Measurements from ENCODE around the gene ZNF133. TPM values are rescaled to one million over a fixed set of nuclear protein-coding genes. Genes with fewer than 3 reads are reported as not detected.
A peak's percentile ranks its signal among the peaks of the same experiment; 100 is the strongest.
"Not testable (repeated sequence)": the region's sequence is repeated elsewhere in the genome, so short reads cannot be mapped to it uniquely, and the experiment has no call there.

Gene ZNF133
- total RNA-seq (2021), result 16.3 and 22.8 TPM in 2 replicates
- Bru-seq, nascent RNA, result percentile 71 among the genes with signal in this experiment
- percentile 94 among the genes with signal in this experiment for BruChase-seq, experiment 1, labeled RNA remaining after a 2-hour chase
- percentile 67 among the genes with signal in this experiment for BruChase-seq, experiment 2, labeled RNA remaining after a 6-hour chase
- long read RNA-seq, partial matches to known transcripts, result 0 of 11 reads
- long read RNA-seq, other reads (novel, unspliced or antisense), result 10 of 11 reads

DNA sequence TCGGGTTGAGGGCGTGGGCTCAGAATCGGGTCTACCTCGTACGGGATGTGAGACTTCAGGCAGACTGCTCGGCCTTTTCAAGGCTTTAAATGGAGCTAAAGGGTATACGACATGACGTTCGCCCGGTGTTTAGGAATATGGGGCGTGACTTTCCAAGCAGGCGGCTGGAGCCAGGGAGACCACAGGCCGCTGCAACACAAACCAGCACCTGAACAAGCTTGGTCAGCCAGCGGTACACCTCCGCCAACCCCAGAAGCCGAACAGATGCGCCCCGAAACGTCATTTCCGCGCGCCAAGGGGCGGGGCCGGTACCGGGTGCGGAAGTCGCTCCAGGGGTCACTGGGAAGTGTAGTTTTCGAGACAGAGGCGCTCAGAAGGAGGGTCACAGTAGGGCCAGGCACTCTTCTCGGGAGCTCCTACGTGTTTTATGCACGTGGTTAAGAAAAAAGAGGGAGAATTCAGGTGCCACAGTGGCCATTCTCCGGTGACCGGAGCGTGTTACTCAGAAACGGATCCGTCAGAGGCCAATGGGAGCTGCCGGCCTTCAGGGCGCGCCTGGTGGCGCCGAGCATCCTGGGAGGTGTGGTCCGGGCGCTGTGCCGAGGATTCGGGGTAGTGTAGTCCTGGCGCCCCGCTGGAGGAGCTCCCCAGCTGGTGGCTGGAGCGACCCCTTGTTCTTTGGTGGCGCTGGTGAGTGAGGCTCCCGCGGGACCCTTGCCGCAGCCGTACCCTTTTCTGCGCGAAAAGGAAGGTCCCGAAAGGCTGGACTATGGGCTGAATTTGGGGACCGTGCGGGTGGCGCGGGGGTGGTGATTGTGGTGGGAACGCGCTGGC, at the start of gene ZNF133:
ZNF133 (plus strand) TSS at position 613 of the 834 bp plus-strand sequence. CDS start 17,160 bp downstream, outside the sequence.
- H3K4me3 ChIP-seq, result peak within 1 kb of the TSS; percentile 87
- peak within 1 kb of the TSS; percentile 99 for H2AFZ ChIP-seq
- peak; percentile 93 to 98 for DNase-seq
- no peaks in the 10 kb centered on the region for H3K27me3 ChIP-seq (ENCODE audit: insufficient read depth, low read depth)
- peaks cover 18% of the 10 kb centered on the region for H3K4me1 ChIP-seq (replicated peaks; ENCODE audit: insufficient read depth)
- peaks cover 7% of the 10 kb centered on the region; the same call in 1 of the 2 replicates for H3F3A ChIP-seq (ENCODE audit: insufficient read depth, low read depth)
- intact Hi-C loops (cut with micrococcal nuclease; ENCODE audit: unreplicated experiment), result loop anchor here (1.0 to 2.0 kb wide), 3 partner anchors 179 to 320 kb away; partner anchors contain the start of genes DZANK1, POLR3F, SEC23B and SNX5
- H3K79me2 ChIP-seq (ENCODE audit: low read depth), result peaks cover 37% of the 10 kb centered on the region
- H3K27ac ChIP-seq, result peak within 1 kb of the TSS; percentile 92
- ChIA-PET POLR2A (ENCODE audit: unreplicated experiment) (interaction anchor here (0.5 to 1.1 kb wide), 9 partner anchors 26 to 1689 kb away, joined by 3 to 7 read pairs (median 4); partner anchors contain the start of genes SEC23B and SMIM26), CTCF (interaction anchor here (0.5 to 1.3 kb wide), 2 partner anchors 28 to 91 kb away, joined by 3 to 4 read pairs; no protein-coding TSS in a partner anchor)
- H3K9me2 ChIP-seq (ENCODE audit: insufficient read depth), result no peaks in the 10 kb centered on the region
- no TSS peak for BruUV-seq (replicated peaks)
- H3K9me3 ChIP-seq (ENCODE audit: insufficient read depth, low read depth), result no peaks in the 10 kb centered on the region
- peaks cover 5% of the 10 kb centered on the region for H4K20me1 ChIP-seq (ENCODE audit: insufficient read depth)
- no peaks in the 10 kb centered on the region for H3K36me3 ChIP-seq (ENCODE audit: low read depth)
- H3K4me2 ChIP-seq, result peak within 1 kb of the TSS; percentile 98
- TF ChIP-seq EZH2 (IDR thresholded peaks at IDR 0.05; ENCODE audit: low read depth), result no peak

DNA sequence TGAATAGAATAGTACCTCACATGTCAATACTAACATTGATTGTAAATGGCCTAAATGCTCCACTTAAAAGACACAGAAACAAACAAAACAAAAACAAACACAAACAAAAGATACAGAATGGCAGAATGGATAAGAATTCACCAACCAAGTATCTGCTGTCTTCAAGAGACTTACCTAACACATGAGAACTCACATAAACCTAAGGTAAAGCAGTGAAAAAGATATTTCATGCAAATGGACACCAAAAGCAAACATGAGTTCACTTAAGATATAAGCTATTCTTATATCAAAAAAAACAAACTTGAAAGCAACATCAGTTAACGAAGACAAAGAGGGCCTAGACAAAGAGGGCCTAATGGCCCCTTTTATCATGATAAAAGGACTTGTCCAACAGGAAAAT, 47.3 kb upstream of the ZNF133 start:
- Histone ChIP-seq H4K20me1 (ENCODE audit: insufficient read depth) (no peaks in the 10 kb centered on the region), H2AFZ (no peak overlapping the region), H3K79me2 (ENCODE audit: low read depth) (no peaks in the 10 kb centered on the region), H3K4me3 (no peak overlapping the region), H3K4me1 (replicated peaks; ENCODE audit: insufficient read depth) (no peaks in the 10 kb centered on the region), H3K4me2 (no peak overlapping the region), H3K9me3 (ENCODE audit: insufficient read depth, low read depth) (peaks cover 3% of the 10 kb centered on the region; the same call in 1 of the 2 replicates), H3K27me3 (ENCODE audit: insufficient read depth, low read depth) (no peaks in the 10 kb centered on the region), H3F3A (ENCODE audit: insufficient read depth, low read depth) (no peaks in the 10 kb centered on the region; the same call in 1 of the 2 replicates), H3K9me2 (ENCODE audit: insufficient read depth) (no peaks in the 10 kb centered on the region), H3K27ac (no peak overlapping the region), H3K36me3 (ENCODE audit: low read depth) (no peaks in the 10 kb centered on the region)
- no peak for DNase-seq
- ChIA-PET POLR2A (ENCODE audit: unreplicated experiment) (interaction anchor here (0.7 kb wide), 2 partner anchors 16 to 85 kb away, joined by 5 to 6 read pairs; no protein-coding TSS in a partner anchor), CTCF (no interaction called here)
- TF ChIP-seq, protein P1, sequence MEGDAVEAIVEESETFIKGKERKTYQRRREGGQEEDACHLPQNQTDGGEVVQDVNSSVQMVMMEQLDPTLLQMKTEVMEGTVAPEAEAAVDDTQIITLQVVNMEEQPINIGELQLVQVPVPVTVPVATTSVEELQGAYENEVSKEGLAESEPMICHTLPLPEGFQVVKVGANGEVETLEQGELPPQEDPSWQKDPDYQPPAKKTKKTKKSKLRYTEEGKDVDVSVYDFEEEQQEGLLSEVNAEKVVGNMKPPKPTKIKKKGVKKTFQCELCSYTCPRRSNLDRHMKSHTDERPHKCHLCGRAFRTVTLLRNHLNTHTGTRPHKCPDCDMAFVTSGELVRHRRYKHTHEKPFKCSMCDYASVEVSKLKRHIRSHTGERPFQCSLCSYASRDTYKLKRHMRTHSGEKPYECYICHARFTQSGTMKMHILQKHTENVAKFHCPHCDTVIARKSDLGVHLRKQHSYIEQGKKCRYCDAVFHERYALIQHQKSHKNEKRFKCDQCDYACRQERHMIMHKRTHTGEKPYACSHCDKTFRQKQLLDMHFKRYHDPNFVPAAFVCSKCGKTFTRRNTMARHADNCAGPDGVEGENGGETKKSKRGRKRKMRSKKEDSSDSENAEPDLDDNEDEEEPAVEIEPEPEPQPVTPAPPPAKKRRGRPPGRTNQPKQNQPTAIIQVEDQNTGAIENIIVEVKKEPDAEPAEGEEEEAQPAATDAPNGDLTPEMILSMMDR (conservative IDR thresholded peaks at IDR 0.05), result no peak
- no peak for TF ChIP-seq EZH2 (IDR thresholded peaks at IDR 0.05; ENCODE audit: low read depth)
- no TSS peak for BruUV-seq (replicated peaks)
- intact Hi-C loops (cut with micrococcal nuclease; ENCODE audit: unreplicated experiment), result no loop called here

DNA sequence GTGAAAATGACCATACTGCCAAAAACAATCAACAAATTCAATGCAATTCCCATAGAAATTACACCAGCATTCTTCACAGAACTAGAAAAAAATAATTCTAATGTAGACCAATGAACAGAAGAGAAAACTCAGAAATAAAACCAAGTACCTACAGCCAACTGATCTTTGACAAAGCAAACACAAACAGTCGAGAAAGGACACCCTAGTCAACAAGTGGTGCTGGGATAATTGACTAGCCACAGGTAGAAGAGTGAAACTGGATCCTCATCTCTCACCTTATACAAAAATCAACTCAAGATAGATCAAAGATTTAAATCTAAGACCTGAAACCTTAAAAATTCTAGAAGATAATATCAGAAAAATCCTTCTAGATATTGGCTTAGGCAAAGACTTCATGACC, 44.5 kb upstream of the ZNF133 start:
- peaks cover 3% of the 10 kb centered on the region; the same call in 1 of the 2 replicates for H3K9me3 ChIP-seq (ENCODE audit: insufficient read depth, low read depth)
- no peaks in the 10 kb centered on the region for H3K4me1 ChIP-seq (replicated peaks; ENCODE audit: insufficient read depth)
- H4K20me1 ChIP-seq (ENCODE audit: insufficient read depth), result no peaks in the 10 kb centered on the region
- H3K79me2 ChIP-seq (ENCODE audit: low read depth), result no peaks in the 10 kb centered on the region
- TF ChIP-seq, protein P1 (conservative IDR thresholded peaks at IDR 0.05), result no peak
- no peak for TF ChIP-seq EZH2 (IDR thresholded peaks at IDR 0.05; ENCODE audit: low read depth)
- no peaks in the 10 kb centered on the region for H3K9me2 ChIP-seq (ENCODE audit: insufficient read depth)
- intact Hi-C loops (cut with micrococcal nuclease; ENCODE audit: unreplicated experiment), result no loop called here
- CTCF ChIA-PET, result no interaction called here
- no peak overlapping the region for H3K4me3 ChIP-seq
- H2AFZ ChIP-seq, result no peak overlapping the region
- POLR2A ChIA-PET (ENCODE audit: unreplicated experiment), result no interaction called here
- H3F3A ChIP-seq (ENCODE audit: insufficient read depth, low read depth), result no peaks in the 10 kb centered on the region; the same call in 1 of the 2 replicates
- H3K27ac ChIP-seq, result no peak overlapping the region
- DNase-seq, result no peak
- no TSS peak for BruUV-seq (replicated peaks)
- H3K4me2 ChIP-seq, result no peak overlapping the region
- no peaks in the 10 kb centered on the region for H3K27me3 ChIP-seq (ENCODE audit: insufficient read depth, low read depth)
- H3K36me3 ChIP-seq (ENCODE audit: low read depth), result no peaks in the 10 kb centered on the region

DNA sequence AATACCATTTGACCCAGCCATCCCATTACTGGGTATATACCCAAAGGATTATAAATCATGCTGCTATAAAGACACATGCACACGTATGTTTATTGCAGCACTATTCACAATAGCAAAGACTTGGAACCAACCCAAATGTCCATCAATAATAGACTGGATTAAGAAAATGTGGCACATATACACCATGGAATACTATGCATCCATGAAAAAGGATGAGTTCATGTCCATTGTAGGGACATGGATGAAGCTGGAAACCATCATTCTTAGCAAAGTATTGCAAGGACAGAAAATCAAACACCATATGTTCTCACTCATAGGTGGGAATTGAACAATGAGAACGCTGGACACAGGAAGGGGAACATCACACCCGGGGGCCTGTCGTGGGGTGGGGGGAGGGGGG, 39.8 kb upstream of the ZNF133 start:
- Histone ChIP-seq H3K4me1 (replicated peaks; ENCODE audit: insufficient read depth) (peaks cover 25% of the 10 kb centered on the region), H3F3A (ENCODE audit: insufficient read depth, low read depth) (peaks cover 28% of the 10 kb centered on the region)
- H2AFZ ChIP-seq; DNase-seq; H3K9me2 ChIP-seq (ENCODE audit: insufficient read depth); intact Hi-C loops (cut with micrococcal nuclease; ENCODE audit: unreplicated experiment); H3K4me2 ChIP-seq; H3K4me3 ChIP-seq; H3K27ac ChIP-seq; CTCF ChIA-PET; BruUV-seq (replicated peaks); H4K20me1 ChIP-seq (ENCODE audit: insufficient read depth); POLR2A ChIA-PET (ENCODE audit: unreplicated experiment); H3K27me3 ChIP-seq (ENCODE audit: insufficient read depth, low read depth); H3K36me3 ChIP-seq (ENCODE audit: low read depth); H3K79me2 ChIP-seq (ENCODE audit: low read depth); H3K9me3 ChIP-seq (ENCODE audit: insufficient read depth, low read depth): not testable (repeated sequence)

Data from PC-9 (cell line).